GM20431 (cell line): ENCODE measurements around the gene DICER1.

Experiments used
- in situ Hi-C: fragments of 300-500 bp; cut with MseI, MboI; formaldehyde crosslinking; loops from one replicate; pipeline ENCODE4 v1.15.0; 2020; ENCODE audit warnings: low sequenced_read_pairs; ENCODE audit not compliant: unreplicated experiment

Gene DICER1

GRCh38 chr14:95126906-95127530 lies 30.3 kb downstream of the DICER1 start:
- in situ Hi-C loops: no loop called here

GRCh38 chr14:95125915-95126314 lies 31.4 kb downstream of the DICER1 start:
- in situ Hi-C loops: no loop called here

GRCh38 chr14:95125221-95125620 lies 32.1 kb downstream of the DICER1 start:
- in situ Hi-C loops: no loop called here

- in situ Hi-C loops: no loop called here
These were observed 33.3 kb downstream of the DICER1 start for GRCh38 chr14:95123891-95124579.

- in situ Hi-C loops: no loop called here
These were observed 34.7 kb downstream of the DICER1 start for GRCh38 chr14:95122621-95122945.

GRCh38 chr14:95121911-95122620 lies 35.3 kb downstream of the DICER1 start:
- in situ Hi-C loops: no loop called here

GRCh38 chr14:95119336-95119735 lies 38.0 kb downstream of the DICER1 start:
- in situ Hi-C loops: no loop called here

GRCh38 chr14:95117937-95118721 lies 39.2 kb downstream of the DICER1 start:
- in situ Hi-C loops: no loop called here

GRCh38 chr14:95113476-95113875 lies 43.9 kb downstream of the DICER1 start:
- in situ Hi-C loops: no loop called here

GRCh38 chr14:95111507-95112164 lies 45.7 kb downstream of the DICER1 start:
- in situ Hi-C loops: no loop called here

GRCh38 chr14:95110178-95110577 lies 47.2 kb downstream of the DICER1 start:
- in situ Hi-C loops: no loop called here

- in situ Hi-C loops: no loop called here
These were observed 49.6 kb downstream of the DICER1 start for GRCh38 chr14:95107711-95108110.

GRCh38 chr14:95106971-95107370 lies 50.4 kb downstream of the DICER1 start:
- in situ Hi-C loops: no loop called here

- in situ Hi-C loops: no loop called here
These were observed 52.4 kb downstream of the DICER1 start for GRCh38 chr14:95104911-95105310.

GRCh38 chr14:95102680-95103044 lies 54.7 kb downstream of the DICER1 start:
- in situ Hi-C loops: no loop called here

- in situ Hi-C loops: no loop called here
These were observed 55.3 kb downstream of the DICER1 start for GRCh38 chr14:95101736-95102679.

GRCh38 chr14:95098984-95099599 lies 58.2 kb downstream of the DICER1 start:
- in situ Hi-C loops: no loop called here

GRCh38 chr14:95097385-95097784 lies 59.9 kb downstream of the DICER1 start:
- in situ Hi-C loops: no loop called here

- in situ Hi-C loops: no loop called here
These were observed 60.9 kb downstream of the DICER1 start for GRCh38 chr14:95096476-95096875.
